Liver (tissue), 9 donors: ENCODE results near the gene EMP2. TPM values are rescaled to one million over a fixed set of nuclear protein-coding genes. Genes with fewer than 3 reads are reported as not detected.

Experiments used
- DNase-seq: peaks from one replicate; pipeline ENCODE4 v3.0.0-alpha.2; 2017; ENCODE audit warnings: low spot score
- H3K27ac ChIP-seq, 2 donors: one replicate each; pipeline ENCODE4 v1.7.0; 2013; ENCODE audit warnings: inconsistent platforms in 2 of 2, low read length in 2 of 2, control low read depth in 1 of 2, low read depth in 1 of 2, mild to moderate bottlenecking in 1 of 2
- H3K27me3 ChIP-seq, 4 donors: one replicate each; pipeline versions ENCODE4 v1.6.1 to v1.7.0; 2013; ENCODE audit warnings: low read length in 3 of 4, inconsistent platforms in 1 of 4, mild to moderate bottlenecking in 1 of 4, moderate library complexity in 1 of 4; ENCODE audit not compliant: control insufficient read depth in 4 of 4, insufficient read depth in 4 of 4
- H3K36me3 ChIP-seq, 4 donors: one replicate each; pipeline versions ENCODE4 v1.6.1 to v1.7.0; 2013; ENCODE audit warnings: low read length in 3 of 4, mild to moderate bottlenecking in 3 of 4, low read depth in 1 of 4, moderate library complexity in 1 of 4; ENCODE audit not compliant: control insufficient read depth in 4 of 4, insufficient read depth in 3 of 4
- H3K4me1 ChIP-seq, 4 donors: one replicate each; pipeline versions ENCODE4 v1.6.1 to v1.7.0; 2013; ENCODE audit warnings: low read length in 3 of 4, mild to moderate bottlenecking in 3 of 4, moderate library complexity in 1 of 4; ENCODE audit not compliant: control insufficient read depth in 4 of 4, insufficient read depth in 4 of 4
- H3K4me3 ChIP-seq, 3 donors: one replicate each; pipeline versions ENCODE4 v1.6.1 to v1.7.0; 2013; ENCODE audit warnings: low read length in 3 of 3, control low read depth in 1 of 3, low read depth in 1 of 3, mild to moderate bottlenecking in 1 of 3
- H3K9ac ChIP-seq, 2 donors: one replicate each; pipeline ENCODE4 v1.7.0; 2013; ENCODE audit warnings: low read length in 2 of 2, mild to moderate bottlenecking in 2 of 2, moderate library complexity in 2 of 2, control low read depth in 1 of 2, low read depth in 1 of 2
- H3K9me3 ChIP-seq, 4 donors: one replicate each; pipeline versions ENCODE4 v1.6.1 to v1.7.0; 2013; ENCODE audit warnings: low read length in 3 of 4; ENCODE audit not compliant: control insufficient read depth in 4 of 4
- ATF3 ChIP-seq: IDR thresholded peaks from 2 replicates; pipeline ENCODE4 v1.6.1; 2016; ENCODE audit warnings: antibody characterized with exemption
- CTCF ChIP-seq: fragments of 150-350 bp; IDR thresholded peaks from 2 replicates; pipeline ENCODE4 v1.5.1; 2017; ENCODE audit warnings: improper control_type of control experiment, low read depth, low read length; ENCODE audit not compliant: missing input control
- EGR1 ChIP-seq, 2 donors: IDR thresholded peaks; 2 replicates each; pipeline ENCODE4 v1.6.1; 2016 to 2018; ENCODE audit warnings: antibody characterized with exemption in 2 of 2, low read depth in 2 of 2
- FOXA1 ChIP-seq: IDR thresholded peaks from 2 replicates; pipeline ENCODE4 v1.6.1; 2016; ENCODE audit warnings: antibody characterized with exemption
- FOXA2 ChIP-seq: IDR thresholded peaks from 2 replicates; pipeline ENCODE4 v1.6.1; 2016; ENCODE audit warnings: antibody characterized with exemption
- GABPA ChIP-seq, 2 donors: IDR thresholded peaks in 1 of 2; conservative IDR thresholded peaks in 1 of 2; 2 replicates each; pipeline ENCODE4 v1.6.1; 2016; ENCODE audit warnings: antibody characterized with exemption in 2 of 2, mild to moderate bottlenecking in 1 of 2, moderate library complexity in 1 of 2
- HNF4A ChIP-seq, 2 donors: conservative IDR thresholded peaks; 2 replicates each; pipeline ENCODE4 v1.6.1; 2016; ENCODE audit warnings: antibody characterized with exemption in 2 of 2, mild to moderate bottlenecking in 2 of 2
- JUND ChIP-seq, 2 donors: IDR thresholded peaks; 2 replicates each; pipeline ENCODE4 v1.6.1; 2016; ENCODE audit warnings: antibody characterized with exemption in 2 of 2
- MAX ChIP-seq: IDR thresholded peaks from 2 replicates; pipeline ENCODE4 v1.6.1; 2016; ENCODE audit warnings: antibody characterized with exemption
- RAD21 ChIP-seq, 2 donors: IDR thresholded peaks; 2 replicates each; pipeline ENCODE4 v1.6.1; 2016; ENCODE audit warnings: antibody characterized with exemption in 2 of 2, mild to moderate bottlenecking in 2 of 2
- REST ChIP-seq: IDR thresholded peaks from 2 replicates; pipeline ENCODE4 v1.6.1; 2016; ENCODE audit warnings: antibody characterized with exemption, mild to moderate bottlenecking
- SP1 ChIP-seq: IDR thresholded peaks from 2 replicates; pipeline ENCODE4 v1.6.1; 2018; ENCODE audit warnings: antibody characterized with exemption, mild to moderate bottlenecking
- TAF1 ChIP-seq: conservative IDR thresholded peaks from 2 replicates; pipeline ENCODE4 v1.6.1; 2016; ENCODE audit warnings: antibody characterized with exemption, mild to moderate bottlenecking
- YY1 ChIP-seq: IDR thresholded peaks from 2 replicates; pipeline ENCODE4 v1.6.1; 2016; ENCODE audit warnings: antibody characterized with exemption, mild to moderate bottlenecking
- ZBTB33 ChIP-seq: IDR thresholded peaks from 2 replicates; pipeline ENCODE4 v1.6.1; 2016; ENCODE audit warnings: antibody characterized with exemption
- WGBS: extraction: QIAGEN DNeasy Blood & Tissue Kit; methylation state at CpG from one replicate; pipeline ENCODE4 v1.1.7; 2013; 5-methylcytosine and 5-hydroxymethylcytosine counted together
- polyA plus RNA-seq, 2 donors: library from polyadenylated mRNA; stranded (reverse) in 1 of 2; unstranded in 1 of 2; fragments of 200-250 nt in 1 of 2; fragments of >200 nt in 1 of 2; fragmentation: Nextera tagmentation in 1 of 2; extraction: Ambion mirVana in 1 of 2; gene quantifications; one replicate each; pipeline versions ENCODE4 v1.2.1 to v1.2.3, GENCODE V29; 2013 to 2015
- total RNA-seq, 2 donors: library from RNA; depleted of rRNA; stranded (reverse); fragments of >200 nt; gene quantifications; one replicate each; pipeline ENCODE4 v1.2.3, GENCODE V29; 2014
- donor health status: healthy.
- donor health status: healthy.
- donor health status: healthy.
- donor health status: healthy.
- donor health status: healthy.

Gene EMP2
- total and polyA plus RNA-seq, 4 donors: 6.2 to 138 (median 66.7) TPM

- TF ChIP-seq ZBTB33 (no peak), HNF4A (conservative IDR thresholded peaks at IDR 0.05) (no peak), RAD21 (IDR thresholded peaks at IDR 0.05) (no peak)
These were observed 26.8 kb upstream of the EMP2 start (continued) for GRCh38 chr16:10607157-10607556.

GRCh38 chr16:10606607-10607006, 26.2 kb upstream of the EMP2 start:
- 81% methylated on average over 6 of the region's 6 CpGs for WGBS
- DNase-seq: no peak
- H3K36me3 ChIP-seq: no peaks in the 10 kb centered on the region
- no peak overlapping the region for H3K4me3 ChIP-seq
- no peaks in the 10 kb centered on the region for H3K27me3 ChIP-seq
- no peak overlapping the region for H3K9ac ChIP-seq
- H3K4me1 ChIP-seq: peaks cover 0 to under 1% (median 0%) of the 10 kb centered on the region in 4 donors
- H3K9me3 ChIP-seq: no peaks in the 10 kb centered on the region
- no peak overlapping the region for H3K27ac ChIP-seq
- TF ChIP-seq ZBTB33: no peak
- no peak for TF ChIP-seq MAX
- no peak for TF ChIP-seq ATF3
- TF ChIP-seq CTCF: no peak
- no peak for TF ChIP-seq EGR1 (IDR thresholded peaks at IDR 0.05; ENCODE audit: low read depth in 2 of 2)
- no peak for TF ChIP-seq GABPA (IDR thresholded peaks at IDR 0.05 in 1 of 2, conservative IDR thresholded peaks at IDR 0.05 in 1 of 2)
- no peak for TF ChIP-seq TAF1
- no peak for TF ChIP-seq FOXA2
- TF ChIP-seq RAD21 (IDR thresholded peaks at IDR 0.05): no peak
- no peak for TF ChIP-seq JUND (IDR thresholded peaks at IDR 0.05)
- TF ChIP-seq REST: no peak
- TF ChIP-seq FOXA1: no peak
- no peak for TF ChIP-seq HNF4A (conservative IDR thresholded peaks at IDR 0.05)
- no peak for TF ChIP-seq SP1
- TF ChIP-seq YY1: no peak
